ENCODE measurements around the gene TRIM32.

DNA sequence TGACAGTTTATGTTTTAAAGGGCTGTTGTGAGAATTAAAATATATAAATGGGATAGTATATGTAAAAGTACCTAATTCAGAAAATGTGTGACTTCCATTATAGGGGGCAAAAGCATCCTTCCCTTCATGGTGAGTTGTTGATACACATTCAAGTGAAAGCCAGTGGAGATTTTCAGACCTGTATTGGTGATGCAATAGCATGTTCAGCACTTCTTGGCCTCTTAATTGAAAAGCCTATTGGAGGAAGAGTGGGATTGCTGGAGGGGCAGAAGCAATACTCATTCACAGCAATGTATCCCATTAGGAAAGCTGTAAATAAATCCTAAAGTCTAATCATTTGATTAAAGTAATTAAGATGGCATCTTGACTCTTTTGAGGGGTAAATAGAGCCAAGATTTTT lies 17.4 kb downstream of the TRIM32 start:
- TF ChIP-seq, protein P1, sequence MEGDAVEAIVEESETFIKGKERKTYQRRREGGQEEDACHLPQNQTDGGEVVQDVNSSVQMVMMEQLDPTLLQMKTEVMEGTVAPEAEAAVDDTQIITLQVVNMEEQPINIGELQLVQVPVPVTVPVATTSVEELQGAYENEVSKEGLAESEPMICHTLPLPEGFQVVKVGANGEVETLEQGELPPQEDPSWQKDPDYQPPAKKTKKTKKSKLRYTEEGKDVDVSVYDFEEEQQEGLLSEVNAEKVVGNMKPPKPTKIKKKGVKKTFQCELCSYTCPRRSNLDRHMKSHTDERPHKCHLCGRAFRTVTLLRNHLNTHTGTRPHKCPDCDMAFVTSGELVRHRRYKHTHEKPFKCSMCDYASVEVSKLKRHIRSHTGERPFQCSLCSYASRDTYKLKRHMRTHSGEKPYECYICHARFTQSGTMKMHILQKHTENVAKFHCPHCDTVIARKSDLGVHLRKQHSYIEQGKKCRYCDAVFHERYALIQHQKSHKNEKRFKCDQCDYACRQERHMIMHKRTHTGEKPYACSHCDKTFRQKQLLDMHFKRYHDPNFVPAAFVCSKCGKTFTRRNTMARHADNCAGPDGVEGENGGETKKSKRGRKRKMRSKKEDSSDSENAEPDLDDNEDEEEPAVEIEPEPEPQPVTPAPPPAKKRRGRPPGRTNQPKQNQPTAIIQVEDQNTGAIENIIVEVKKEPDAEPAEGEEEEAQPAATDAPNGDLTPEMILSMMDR (IDR thresholded peaks at IDR 0.05), result no peak
- no peak for TF ChIP-seq POLR2A (IDR thresholded peaks at IDR 0.05)

Data from adrenal gland (tissue), 5 donors.